Colonic mucosa (tissue), 4 donors: ENCODE data around the gene TMEM258. TPM values are rescaled to one million over a fixed set of nuclear protein-coding genes. Genes with fewer than 3 reads are reported as not detected.
A peak's percentile ranks its signal among the peaks of the same experiment; 100 is the strongest.

Source experiments
- DNase-seq: peaks from one replicate; pipeline ENCODE4 v3.0.0-alpha.2; 2020
- H3K27ac ChIP-seq: fragments of 200-600 bp; one replicate; pipeline ENCODE4 v1.8.0; 2021
- H3K27me3 ChIP-seq: fragments of 200-600 bp; one replicate; pipeline ENCODE4 v1.8.0; 2021
- H3K36me3 ChIP-seq: fragments of 200-600 bp; one replicate; pipeline ENCODE4 v1.8.0; 2021
- H3K4me1 ChIP-seq: fragments of 200-600 bp; one replicate; pipeline ENCODE4 v1.8.0; 2021; ENCODE audit warnings: mild to moderate bottlenecking
- H3K4me3 ChIP-seq: fragments of 200-600 bp; one replicate; pipeline ENCODE4 v1.8.0; 2021
- H3K9ac ChIP-seq, 2 donors: one replicate each; pipeline ENCODE4 v1.7.0; 2013; ENCODE audit warnings: control low read depth in 2 of 2, low read depth in 2 of 2, low read length in 2 of 2
- H3K9me3 ChIP-seq: fragments of 200-600 bp; one replicate; pipeline ENCODE4 v1.8.0; 2021
- intact Hi-C: fragments of 100-400 bp; cut with DNase I; formaldehyde crosslinking; loops from one replicate; pipeline ENCODE4 v1.14.1; 2022
- total RNA-seq, 2 donors: library from RNA; stranded (reverse); fragmentation: NEBNext Ultra II Directional in 1 of 2; extraction: Animal tissue kit (Norgen Biotek cat#: 25700) in 1 of 2; gene quantifications; one replicate each; pipeline ENCODE4 v1.2.1, GENCODE V29; 2021
- TF ChIP-seq, protein P1 (sequence below): fragments of 200-600 bp; IDR thresholded peaks from one replicate; pipeline ENCODE4 v1.8.0; 2022; ENCODE audit warnings: antibody characterized with exemption, mild to moderate bottlenecking
- donor health status: healthy.
- donor health status: DM: no; HTN: no; CAD: no.
- donor health status: DM: no; HTN: no; CAD: no.

The TMEM258 gene
- total RNA-seq, 2 donors from 2014 or later: 119 to 149 TPM

DNA sequence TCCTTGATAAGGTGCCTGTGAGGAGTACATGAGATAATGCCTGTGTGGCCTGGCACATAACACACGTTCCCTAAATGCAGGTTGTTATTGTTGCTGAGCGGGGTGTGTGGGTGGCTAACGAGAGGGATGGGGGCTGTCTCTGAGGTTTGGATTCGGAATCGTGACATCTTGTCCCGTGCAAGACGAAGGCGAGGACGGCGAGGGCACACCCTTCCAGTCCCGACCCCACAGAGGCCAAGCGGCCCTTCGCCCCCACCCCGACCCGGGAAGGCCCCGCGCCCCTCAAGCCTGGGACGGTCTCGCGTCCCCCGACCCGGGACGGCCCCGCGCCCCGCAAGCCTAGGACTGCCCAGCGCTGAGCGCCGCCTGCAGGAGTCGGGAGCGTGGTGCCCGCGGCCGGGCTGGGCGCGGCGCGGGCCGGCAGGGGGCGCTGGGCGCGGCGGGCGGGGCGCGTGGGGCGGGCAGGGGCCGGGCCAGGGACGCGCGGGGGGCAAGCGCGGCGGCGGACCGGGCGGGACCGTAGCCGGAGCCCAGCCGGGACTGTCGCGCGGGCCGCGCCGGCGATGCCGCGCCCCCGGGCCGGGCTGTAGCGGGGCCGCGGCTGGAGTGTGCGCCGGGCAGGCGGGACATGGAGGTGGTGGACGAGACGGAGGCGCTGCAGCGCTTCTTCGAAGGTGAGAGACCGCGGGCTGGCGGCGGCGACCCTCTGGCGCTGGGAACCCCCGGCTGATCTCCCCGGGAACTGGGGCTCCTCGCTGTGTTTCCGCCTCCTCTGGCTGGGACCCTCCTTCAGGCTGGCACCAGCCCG is 40.1 kb downstream of the TMEM258 start, which contains the start of gene MYRF:
TSS of gene MYRF (plus strand) at position 520 of the 808 bp plus-strand sequence. CDS start at position 629, 109 bp downstream.
- TF ChIP-seq, protein P1, sequence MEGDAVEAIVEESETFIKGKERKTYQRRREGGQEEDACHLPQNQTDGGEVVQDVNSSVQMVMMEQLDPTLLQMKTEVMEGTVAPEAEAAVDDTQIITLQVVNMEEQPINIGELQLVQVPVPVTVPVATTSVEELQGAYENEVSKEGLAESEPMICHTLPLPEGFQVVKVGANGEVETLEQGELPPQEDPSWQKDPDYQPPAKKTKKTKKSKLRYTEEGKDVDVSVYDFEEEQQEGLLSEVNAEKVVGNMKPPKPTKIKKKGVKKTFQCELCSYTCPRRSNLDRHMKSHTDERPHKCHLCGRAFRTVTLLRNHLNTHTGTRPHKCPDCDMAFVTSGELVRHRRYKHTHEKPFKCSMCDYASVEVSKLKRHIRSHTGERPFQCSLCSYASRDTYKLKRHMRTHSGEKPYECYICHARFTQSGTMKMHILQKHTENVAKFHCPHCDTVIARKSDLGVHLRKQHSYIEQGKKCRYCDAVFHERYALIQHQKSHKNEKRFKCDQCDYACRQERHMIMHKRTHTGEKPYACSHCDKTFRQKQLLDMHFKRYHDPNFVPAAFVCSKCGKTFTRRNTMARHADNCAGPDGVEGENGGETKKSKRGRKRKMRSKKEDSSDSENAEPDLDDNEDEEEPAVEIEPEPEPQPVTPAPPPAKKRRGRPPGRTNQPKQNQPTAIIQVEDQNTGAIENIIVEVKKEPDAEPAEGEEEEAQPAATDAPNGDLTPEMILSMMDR: peak; percentile 9
- Histone ChIP-seq H3K4me3 (peak within 1 kb of the TSS; percentile 51), H3K36me3 (no peaks in the 10 kb centered on the region), H3K27ac (no peak within 1 kb of the TSS), H3K9me3 (no peaks in the 10 kb centered on the region), H3K27me3 (no peaks in the 10 kb centered on the region), H3K9ac (peak within 1 kb of the TSS; percentile 52 to 74), H3K4me1 (peaks cover 10% of the 10 kb centered on the region)
- intact Hi-C loops: no loop called here
- DNase-seq: peak; percentile 65

DNA sequence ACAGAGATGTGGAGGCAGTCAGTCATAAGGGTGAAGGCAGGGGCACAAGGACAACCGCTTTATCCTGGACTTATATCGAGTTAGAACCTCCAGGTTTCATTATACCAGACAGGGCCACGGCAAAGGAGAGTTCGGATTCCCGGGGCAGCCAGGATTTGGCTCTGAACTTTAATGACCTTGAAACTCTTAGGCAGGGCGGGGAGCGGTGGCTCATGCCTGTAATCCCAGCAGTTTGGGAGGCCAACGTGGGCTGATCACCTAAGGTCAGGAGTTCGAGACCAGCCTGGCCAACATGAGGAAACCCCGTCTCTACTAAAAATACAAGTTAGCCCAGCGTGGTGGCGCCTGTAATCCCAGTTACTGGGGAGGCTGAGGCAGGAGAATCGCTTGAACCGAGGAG is 41.0 kb downstream of the TMEM258 start:
- H3K27ac ChIP-seq: no peak overlapping the region
- H3K9me3 ChIP-seq: no peaks in the 10 kb centered on the region
- TF ChIP-seq, protein P1: no peak
- DNase-seq: no peak
- peaks cover 3% of the 10 kb centered on the region for H3K4me1 ChIP-seq
- intact Hi-C loops: no loop called here
- H3K27me3 ChIP-seq: no peaks in the 10 kb centered on the region
- no peak overlapping the region for H3K9ac ChIP-seq
- no peaks in the 10 kb centered on the region for H3K36me3 ChIP-seq
- H3K4me3 ChIP-seq: no peak overlapping the region

DNA sequence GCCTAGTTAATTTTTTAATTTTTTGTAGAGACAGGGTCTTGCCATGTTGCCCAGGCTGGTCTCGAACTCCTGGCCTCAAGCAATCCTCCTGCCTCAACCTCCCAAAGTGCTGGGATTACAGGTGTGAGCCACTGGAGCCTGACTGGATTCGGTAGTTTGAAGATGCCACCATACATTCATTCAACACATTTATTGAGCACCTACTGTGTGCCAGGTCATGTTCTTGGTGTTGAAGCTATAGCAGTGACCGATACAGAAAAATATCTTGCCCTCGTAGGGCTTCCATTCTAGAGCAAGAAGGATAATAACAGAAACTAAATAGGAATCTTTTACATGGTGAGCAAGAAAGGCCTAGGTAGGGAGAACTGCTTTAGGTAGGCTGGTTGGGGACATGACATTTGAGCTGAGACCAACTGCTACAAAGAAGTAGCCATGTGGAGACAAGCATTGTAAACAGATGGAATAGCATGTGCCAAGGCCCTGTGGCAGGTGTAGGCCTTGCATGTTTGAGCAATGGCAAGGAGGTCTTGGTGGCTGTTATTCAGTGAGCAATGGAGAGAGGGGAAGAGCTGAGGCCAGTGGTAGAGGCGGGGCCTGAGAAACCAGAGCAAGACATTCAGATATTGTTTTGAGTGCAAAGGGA is 41.6 kb downstream of the TMEM258 start:
- Histone ChIP-seq H3K4me3 (no peak overlapping the region), H3K4me1 (no peaks in the 10 kb centered on the region), H3K9me3 (no peaks in the 10 kb centered on the region), H3K27me3 (no peaks in the 10 kb centered on the region), H3K27ac (no peak overlapping the region), H3K36me3 (no peaks in the 10 kb centered on the region), H3K9ac (no peak overlapping the region)
- intact Hi-C loops: no loop called here
- TF ChIP-seq, protein P1: no peak
- DNase-seq: no peak

DNA sequence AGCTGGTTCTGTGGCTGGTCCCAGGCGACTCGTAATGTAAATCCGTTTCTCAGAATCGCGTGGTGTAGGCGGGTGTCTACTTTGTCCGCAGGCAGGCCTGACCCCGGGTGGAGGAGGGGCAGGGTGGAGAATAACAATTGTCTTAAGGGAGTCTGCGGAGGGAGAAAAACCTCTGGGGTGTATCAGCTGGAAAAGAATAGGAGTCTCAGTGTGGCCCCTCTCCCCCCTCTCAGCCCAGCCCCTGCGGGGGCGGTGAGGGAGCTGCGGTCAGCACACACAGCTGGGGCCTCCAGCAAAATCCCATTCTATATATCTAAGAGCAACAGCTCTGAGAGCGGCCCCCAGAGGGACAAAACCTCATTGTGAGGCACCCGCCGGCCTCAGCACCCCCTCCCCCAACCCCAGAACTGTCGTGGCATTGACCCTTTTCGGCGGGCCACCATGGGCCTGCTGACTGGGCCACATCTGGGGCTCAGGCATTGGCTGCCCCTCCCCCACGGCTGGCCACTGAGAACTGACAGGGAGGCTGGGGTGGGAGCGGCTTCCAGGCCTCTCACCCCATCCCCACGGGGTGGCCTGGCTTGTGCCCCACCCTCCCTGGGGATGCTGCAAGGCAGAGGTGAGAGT is 42.7 kb downstream of the TMEM258 start:
- H3K36me3 ChIP-seq: no peaks in the 10 kb centered on the region
- intact Hi-C loops: no loop called here

DNA sequence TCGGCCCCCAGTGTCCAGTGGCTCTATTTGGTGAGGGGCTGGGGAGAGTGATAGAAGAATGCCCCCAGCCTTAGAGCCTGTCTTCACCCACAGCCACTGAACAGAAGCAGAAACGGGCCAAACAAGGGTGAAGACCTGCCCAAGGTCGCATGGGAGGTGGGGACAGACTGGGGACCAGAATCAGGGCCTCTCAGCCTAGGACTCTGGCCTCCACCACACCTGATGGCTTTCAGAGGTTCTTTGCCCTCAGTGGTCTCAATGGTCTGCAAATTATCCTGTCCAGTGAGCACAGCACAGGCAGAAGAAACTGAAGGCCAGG is 44.5 kb downstream of the TMEM258 start:
- no peak overlapping the region for H3K4me3 ChIP-seq
- TF ChIP-seq, protein P1: no peak
- no peaks in the 10 kb centered on the region for H3K27me3 ChIP-seq
- H3K27ac ChIP-seq: no peak overlapping the region
- intact Hi-C loops: no loop called here
- no peaks in the 10 kb centered on the region for H3K4me1 ChIP-seq
- H3K9ac ChIP-seq: peak overlapping the region in 1 of 2 donors; percentile 2
- no peaks in the 10 kb centered on the region for H3K9me3 ChIP-seq
- no peaks in the 10 kb centered on the region for H3K36me3 ChIP-seq
- no peak for DNase-seq

More for the DNA sequence above, 42.7 kb downstream of the TMEM258 start:
- no peaks in the 10 kb centered on the region for H3K9me3 ChIP-seq
- H3K27me3 ChIP-seq: no peaks in the 10 kb centered on the region
- H3K9ac ChIP-seq: no peak overlapping the region
- no peak overlapping the region for H3K4me3 ChIP-seq
- no peak overlapping the region for H3K27ac ChIP-seq
- DNase-seq: no peak
- TF ChIP-seq, protein P1: no peak
- no peaks in the 10 kb centered on the region for H3K4me1 ChIP-seq
